Astrocyte (in vitro differentiated cells and primary cell): ENCODE measurements around the gene ZNF862. TPM values are rescaled to one million over a fixed set of nuclear protein-coding genes. Genes with fewer than 3 reads are reported as not detected.
A peak's percentile ranks its signal among the peaks of the same experiment; 100 is the strongest.

Experiments used
- DNase-seq: peaks from one replicate; pipeline ENCODE4 v3.0.0-alpha.2; 2010; ENCODE audit warnings: low read depth
- FAIRE-seq: peaks from 2 replicates; lab custom pipeline; 2011; peaks lifted over from hg19 to GRCh38; lab: Jason Lieb, UNC
- H2AFZ ChIP-seq: 2 replicates; pipeline ENCODE4 v1.6.0; 2012; ENCODE audit warnings: low read depth, low read length, inconsistent platforms
- H3K27ac ChIP-seq: 2 replicates; pipeline ENCODE4 v1.5.1; 2011; ENCODE audit warnings: low read depth, low read length, inconsistent platforms
- H3K27me3 ChIP-seq: 2 replicates; pipeline ENCODE4 v1.6.0; 2011; ENCODE audit warnings: low read length, inconsistent platforms; ENCODE audit not compliant: insufficient read depth
- H3K36me3 ChIP-seq: 2 replicates; pipeline ENCODE4 v1.5.1; 2011; ENCODE audit warnings: low read length, inconsistent platforms; ENCODE audit not compliant: insufficient read depth
- H3K4me1 ChIP-seq: 2 replicates; pipeline ENCODE4 v1.5.1; 2011; ENCODE audit warnings: low read length, inconsistent platforms; ENCODE audit not compliant: insufficient read depth
- H3K4me2 ChIP-seq: 2 replicates; pipeline ENCODE4 v1.6.0; 2012; ENCODE audit warnings: low read length, inconsistent platforms
- H3K4me3 ChIP-seq: 2 replicates; pipeline ENCODE4 v1.5.1; 2011; ENCODE audit warnings: low read depth, mild to moderate bottlenecking, low read length, inconsistent platforms; ENCODE audit not compliant: insufficient read depth
- H3K79me2 ChIP-seq: 2 replicates; pipeline ENCODE4 v1.6.0; 2012; ENCODE audit warnings: mild to moderate bottlenecking, low read length, inconsistent platforms; ENCODE audit not compliant: insufficient read depth
- H3K9ac ChIP-seq: 2 replicates; pipeline ENCODE4 v1.6.0; 2012; ENCODE audit warnings: mild to moderate bottlenecking, low read length, inconsistent platforms
- H3K9me3 ChIP-seq: 2 replicates; pipeline ENCODE4 v1.5.1; 2012; ENCODE audit warnings: low read depth, mild to moderate bottlenecking, low read length, inconsistent platforms; ENCODE audit not compliant: insufficient read depth
- H4K20me1 ChIP-seq: 2 replicates; pipeline ENCODE4 v1.6.0; 2012; ENCODE audit warnings: low read length, inconsistent platforms; ENCODE audit not compliant: insufficient read depth
- H3K27ac Mint-ChIP-seq: one replicate; pipeline ENCODE4 v1.8.0; 2021; ENCODE audit warnings: mild to moderate bottlenecking, mixed read lengths; ENCODE audit not compliant: unreplicated experiment
- H3K27me3 Mint-ChIP-seq: one replicate; pipeline ENCODE4 v1.8.0; 2021; ENCODE audit warnings: low read depth, mixed read lengths; ENCODE audit not compliant: unreplicated experiment
- H3K36me3 Mint-ChIP-seq: one replicate; pipeline ENCODE4 v1.8.0; 2021; ENCODE audit warnings: low read depth, mixed read lengths; ENCODE audit not compliant: unreplicated experiment
- H3K4me1 Mint-ChIP-seq: one replicate; pipeline ENCODE4 v1.8.0; 2021; ENCODE audit warnings: low read depth, mixed read lengths; ENCODE audit not compliant: unreplicated experiment
- H3K4me3 Mint-ChIP-seq: one replicate; pipeline ENCODE4 v1.8.0; 2021; ENCODE audit warnings: mild to moderate bottlenecking, moderate library complexity, mixed read lengths; ENCODE audit not compliant: unreplicated experiment
- H3K9me3 Mint-ChIP-seq: one replicate; pipeline ENCODE4 v1.8.0; 2021; ENCODE audit warnings: mild to moderate bottlenecking, mixed read lengths; ENCODE audit not compliant: unreplicated experiment
- EZH2 ChIP-seq: IDR thresholded peaks from 2 replicates; pipeline ENCODE4 v1.6.1; 2012; ENCODE audit warnings: mild to moderate bottlenecking, low read length, inconsistent platforms; ENCODE audit not compliant: insufficient read depth
- total RNA-seq: library from RNA; stranded (reverse); gene quantifications from 2 replicates; pipeline ENCODE4 v1.2.1, GENCODE V29; 2021
- TF ChIP-seq, protein P1 (sequence below): IDR thresholded peaks from 2 replicates; pipeline ENCODE4 v1.5.1; 2011; ENCODE audit warnings: low read depth, mild to moderate bottlenecking, inconsistent platforms, low read length, moderate library complexity; ENCODE audit not compliant: insufficient read depth

The ZNF862 gene
- total RNA-seq, 1 donor from 2014 or later, result 13.2 TPM

DNA sequence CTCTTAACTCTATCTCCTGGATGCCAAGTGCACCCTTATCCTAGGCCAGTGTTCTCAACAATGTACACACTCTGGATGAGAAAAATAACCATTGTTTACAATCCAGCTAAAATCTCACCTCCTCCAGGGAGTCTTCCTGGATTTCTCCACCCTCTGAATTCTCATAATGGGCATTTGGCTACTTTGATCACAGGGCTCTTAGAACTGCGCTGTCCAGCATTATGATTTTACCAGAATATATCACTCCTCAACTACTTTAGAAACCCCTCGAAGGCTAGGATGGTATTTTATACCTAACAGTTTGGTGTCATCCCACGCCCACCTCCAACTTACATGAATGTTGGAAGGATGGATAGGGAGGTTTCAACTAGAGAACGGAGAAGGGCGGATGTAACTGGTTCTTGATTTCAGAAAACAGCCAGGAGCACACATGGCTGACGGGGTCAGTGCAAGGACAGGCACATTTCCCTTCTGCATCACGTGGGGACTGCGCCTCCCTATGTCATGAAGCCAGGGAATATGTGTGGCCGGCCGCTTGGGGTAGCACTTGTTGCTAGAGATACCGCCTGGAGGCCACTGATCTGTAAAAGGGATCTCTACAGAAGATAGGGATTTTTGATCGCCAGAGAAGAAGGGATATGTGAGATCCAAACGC is 34.4 kb downstream of the ZNF862 start:
- Histone ChIP-seq H3K9ac (peak overlapping the region; percentile 87), H4K20me1 (no peaks in the 10 kb centered on the region), H3K4me3 (peak overlapping the region; percentile 77), H3K27ac (peak overlapping the region; percentile 58), H2AFZ (peak overlapping the region; percentile 94), H3K4me1 (peaks cover 10% of the 10 kb centered on the region), H3K36me3 (no peaks in the 10 kb centered on the region), H3K27me3 (no peaks in the 10 kb centered on the region), H3K9me3 (no peaks in the 10 kb centered on the region), H3K4me2 (peak overlapping the region; percentile 98), H3K79me2 (no peaks in the 10 kb centered on the region)
- Mint-ChIP-seq H3K9me3 (no peaks in the 10 kb centered on the region), H3K36me3 (peaks cover 3% of the 10 kb centered on the region), H3K27me3 (no peaks in the 10 kb centered on the region), H3K27ac (peak overlapping the region; percentile 66), H3K4me3 (peak overlapping the region; percentile 89), H3K4me1 (peaks cover 5% of the 10 kb centered on the region)
- FAIRE-seq, result peak; percentile 20
- peak; percentile 73 for DNase-seq
- TF ChIP-seq, protein P1, sequence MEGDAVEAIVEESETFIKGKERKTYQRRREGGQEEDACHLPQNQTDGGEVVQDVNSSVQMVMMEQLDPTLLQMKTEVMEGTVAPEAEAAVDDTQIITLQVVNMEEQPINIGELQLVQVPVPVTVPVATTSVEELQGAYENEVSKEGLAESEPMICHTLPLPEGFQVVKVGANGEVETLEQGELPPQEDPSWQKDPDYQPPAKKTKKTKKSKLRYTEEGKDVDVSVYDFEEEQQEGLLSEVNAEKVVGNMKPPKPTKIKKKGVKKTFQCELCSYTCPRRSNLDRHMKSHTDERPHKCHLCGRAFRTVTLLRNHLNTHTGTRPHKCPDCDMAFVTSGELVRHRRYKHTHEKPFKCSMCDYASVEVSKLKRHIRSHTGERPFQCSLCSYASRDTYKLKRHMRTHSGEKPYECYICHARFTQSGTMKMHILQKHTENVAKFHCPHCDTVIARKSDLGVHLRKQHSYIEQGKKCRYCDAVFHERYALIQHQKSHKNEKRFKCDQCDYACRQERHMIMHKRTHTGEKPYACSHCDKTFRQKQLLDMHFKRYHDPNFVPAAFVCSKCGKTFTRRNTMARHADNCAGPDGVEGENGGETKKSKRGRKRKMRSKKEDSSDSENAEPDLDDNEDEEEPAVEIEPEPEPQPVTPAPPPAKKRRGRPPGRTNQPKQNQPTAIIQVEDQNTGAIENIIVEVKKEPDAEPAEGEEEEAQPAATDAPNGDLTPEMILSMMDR, result peak; percentile 18
- no peak for TF ChIP-seq EZH2

DNA sequence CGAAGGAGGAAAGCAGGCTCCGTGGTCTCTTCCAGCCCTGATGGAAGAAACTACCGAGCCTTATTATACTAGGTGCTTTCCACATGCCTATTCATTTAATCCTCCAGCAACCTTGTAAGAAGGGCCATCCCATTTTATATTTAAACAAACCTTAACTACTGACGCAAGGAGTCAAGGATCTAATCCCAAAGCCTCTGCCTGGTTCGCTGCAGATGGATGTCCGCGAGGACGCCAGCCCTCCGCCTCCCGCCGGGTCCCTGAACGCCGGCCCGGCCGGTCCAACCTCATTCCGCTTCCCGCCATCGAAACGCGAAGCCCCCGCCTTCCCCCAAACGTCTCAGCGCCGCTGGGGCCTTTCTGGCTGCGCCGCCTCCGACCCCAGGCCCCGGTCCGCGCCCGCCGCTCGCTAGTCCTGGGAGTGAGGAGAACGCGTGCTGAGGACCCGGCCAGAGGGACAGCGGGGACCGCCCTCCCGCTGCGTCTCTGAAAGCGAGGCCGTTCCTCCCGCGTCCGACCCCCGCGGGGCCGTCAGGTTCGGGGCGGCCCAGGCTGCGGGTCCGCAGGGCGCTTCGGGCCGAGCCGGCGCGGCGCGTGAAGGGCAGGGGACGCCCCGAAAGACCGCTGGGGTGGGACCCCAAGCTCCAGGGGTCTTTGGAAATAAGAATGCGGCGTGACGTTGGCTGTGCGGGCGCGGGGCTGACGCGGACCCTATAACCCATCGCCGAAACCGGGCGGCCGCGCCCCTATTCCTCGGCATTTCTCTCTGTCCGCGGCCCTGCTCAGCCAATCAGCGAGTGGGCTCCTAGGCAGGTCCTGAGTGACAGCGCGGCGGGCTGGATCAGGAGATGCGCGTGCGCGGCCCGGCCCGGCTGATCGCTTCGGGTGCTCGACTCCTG is 35.1 kb downstream of the ZNF862 start, which contains the start of gene ATP6V0E2:
TSS of gene ATP6V0E2 (plus strand) at position 896 of the 896 bp plus-strand sequence. CDS start 97 bp downstream, outside the sequence.
- peak within 1 kb of the TSS; percentile 98 for H3K4me2 ChIP-seq
- H2AFZ ChIP-seq, result peak within 1 kb of the TSS; percentile 94
- no peaks in the 10 kb centered on the region for H3K27me3 ChIP-seq
- H3K36me3 Mint-ChIP-seq, result peaks cover 3% of the 10 kb centered on the region
- H3K4me3 Mint-ChIP-seq, result peak within 1 kb of the TSS; percentile 89
- peak within 1 kb of the TSS; percentile 66 for H3K27ac Mint-ChIP-seq
- no peak for TF ChIP-seq EZH2
- TF ChIP-seq, protein P1, result no peak
- H3K79me2 ChIP-seq, result no peaks in the 10 kb centered on the region
- peaks cover 5% of the 10 kb centered on the region for H3K4me1 Mint-ChIP-seq
- peak within 1 kb of the TSS; percentile 77 for H3K4me3 ChIP-seq
- H3K9ac ChIP-seq, result peak within 1 kb of the TSS; percentile 87
- no peaks in the 10 kb centered on the region for H3K36me3 ChIP-seq
- H3K27ac ChIP-seq, result peak within 1 kb of the TSS; percentile 58
- H3K27me3 Mint-ChIP-seq, result peaks cover 2% of the 10 kb centered on the region
- no peaks in the 10 kb centered on the region for H3K9me3 ChIP-seq
- H4K20me1 ChIP-seq, result no peaks in the 10 kb centered on the region
- FAIRE-seq, result no peak
- peak; percentile 80 for DNase-seq
- no peaks in the 10 kb centered on the region for H3K9me3 Mint-ChIP-seq
- H3K4me1 ChIP-seq, result peaks cover 10% of the 10 kb centered on the region
